Measurements from ENCODE around the gene N4BP2L2.

GRCh38 chr13:32443111-32443510, 95.5 kb downstream of the N4BP2L2 start:
- peak; percentile 16 to 50 (median 29) for TF ChIP-seq CTCF (optimal IDR thresholded peaks at IDR 0.05 in 1 of 3, IDR thresholded peaks at IDR 0.05 in 1 of 3, conservative IDR thresholded peaks at IDR 0.05 in 1 of 3; ENCODE audit: extremely low read depth in 1 of 3, insufficient read depth in 2 of 3, low read length in 3 of 3)
- no peak for TF ChIP-seq EZH2 (IDR thresholded peaks at IDR 0.05; ENCODE audit: low read length)

Data from keratinocyte (primary cell).